Colonic mucosa (tissue), 4 donors: ENCODE measurements around the gene GSE1. TPM values are rescaled to one million over a fixed set of nuclear protein-coding genes. Genes with fewer than 3 reads are reported as not detected.

Source experiments
- DNase-seq: peaks from one replicate; pipeline ENCODE4 v3.0.0-alpha.2; 2020
- H3K27ac ChIP-seq: fragments of 200-600 bp; one replicate; pipeline ENCODE4 v1.8.0; 2021
- H3K27me3 ChIP-seq: fragments of 200-600 bp; one replicate; pipeline ENCODE4 v1.8.0; 2021
- H3K36me3 ChIP-seq: fragments of 200-600 bp; one replicate; pipeline ENCODE4 v1.8.0; 2021
- H3K4me1 ChIP-seq: fragments of 200-600 bp; one replicate; pipeline ENCODE4 v1.8.0; 2021; ENCODE audit warnings: mild to moderate bottlenecking
- H3K4me3 ChIP-seq: fragments of 200-600 bp; one replicate; pipeline ENCODE4 v1.8.0; 2021
- H3K9ac ChIP-seq, 2 donors: one replicate each; pipeline ENCODE4 v1.7.0; 2013; ENCODE audit warnings: control low read depth in 2 of 2, low read depth in 2 of 2, low read length in 2 of 2
- H3K9me3 ChIP-seq: fragments of 200-600 bp; one replicate; pipeline ENCODE4 v1.8.0; 2021
- intact Hi-C: fragments of 100-400 bp; cut with DNase I; formaldehyde crosslinking; loops from one replicate; pipeline ENCODE4 v1.14.1; 2022
- total RNA-seq, 2 donors: library from RNA; stranded (reverse); fragmentation: NEBNext Ultra II Directional in 1 of 2; extraction: Animal tissue kit (Norgen Biotek cat#: 25700) in 1 of 2; gene quantifications; one replicate each; pipeline ENCODE4 v1.2.1, GENCODE V29; 2021
- TF ChIP-seq, protein P1 (sequence below): fragments of 200-600 bp; IDR thresholded peaks from one replicate; pipeline ENCODE4 v1.8.0; 2022; ENCODE audit warnings: antibody characterized with exemption, mild to moderate bottlenecking
- donor health status: healthy.
- donor health status: DM: no; HTN: no; CAD: no.
- donor health status: DM: no; HTN: no; CAD: no.

The GSE1 gene
- total RNA-seq, 2 donors from 2014 or later = 79.2 to 103 TPM

- DNase-seq = no peak
- intact Hi-C loops = loop anchor here (5.0 kb wide), 1 partner anchor 35 kb away; no protein-coding TSS in a partner anchor
- Histone ChIP-seq H3K27me3 (no peaks in the 10 kb centered on the region), H3K36me3 (no peaks in the 10 kb centered on the region), H3K27ac (no peak overlapping the region), H3K4me1 (peaks cover 54% of the 10 kb centered on the region), H3K9me3 (no peaks in the 10 kb centered on the region), H3K4me3 (no peak overlapping the region), H3K9ac (peak overlapping the region in 1 of 2 donors; percentile 28)
- TF ChIP-seq, protein P1, sequence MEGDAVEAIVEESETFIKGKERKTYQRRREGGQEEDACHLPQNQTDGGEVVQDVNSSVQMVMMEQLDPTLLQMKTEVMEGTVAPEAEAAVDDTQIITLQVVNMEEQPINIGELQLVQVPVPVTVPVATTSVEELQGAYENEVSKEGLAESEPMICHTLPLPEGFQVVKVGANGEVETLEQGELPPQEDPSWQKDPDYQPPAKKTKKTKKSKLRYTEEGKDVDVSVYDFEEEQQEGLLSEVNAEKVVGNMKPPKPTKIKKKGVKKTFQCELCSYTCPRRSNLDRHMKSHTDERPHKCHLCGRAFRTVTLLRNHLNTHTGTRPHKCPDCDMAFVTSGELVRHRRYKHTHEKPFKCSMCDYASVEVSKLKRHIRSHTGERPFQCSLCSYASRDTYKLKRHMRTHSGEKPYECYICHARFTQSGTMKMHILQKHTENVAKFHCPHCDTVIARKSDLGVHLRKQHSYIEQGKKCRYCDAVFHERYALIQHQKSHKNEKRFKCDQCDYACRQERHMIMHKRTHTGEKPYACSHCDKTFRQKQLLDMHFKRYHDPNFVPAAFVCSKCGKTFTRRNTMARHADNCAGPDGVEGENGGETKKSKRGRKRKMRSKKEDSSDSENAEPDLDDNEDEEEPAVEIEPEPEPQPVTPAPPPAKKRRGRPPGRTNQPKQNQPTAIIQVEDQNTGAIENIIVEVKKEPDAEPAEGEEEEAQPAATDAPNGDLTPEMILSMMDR = no peak
Observed at GRCh38 chr16:85571813-85572619, 41.1 kb upstream of the GSE1 start.

DNA sequence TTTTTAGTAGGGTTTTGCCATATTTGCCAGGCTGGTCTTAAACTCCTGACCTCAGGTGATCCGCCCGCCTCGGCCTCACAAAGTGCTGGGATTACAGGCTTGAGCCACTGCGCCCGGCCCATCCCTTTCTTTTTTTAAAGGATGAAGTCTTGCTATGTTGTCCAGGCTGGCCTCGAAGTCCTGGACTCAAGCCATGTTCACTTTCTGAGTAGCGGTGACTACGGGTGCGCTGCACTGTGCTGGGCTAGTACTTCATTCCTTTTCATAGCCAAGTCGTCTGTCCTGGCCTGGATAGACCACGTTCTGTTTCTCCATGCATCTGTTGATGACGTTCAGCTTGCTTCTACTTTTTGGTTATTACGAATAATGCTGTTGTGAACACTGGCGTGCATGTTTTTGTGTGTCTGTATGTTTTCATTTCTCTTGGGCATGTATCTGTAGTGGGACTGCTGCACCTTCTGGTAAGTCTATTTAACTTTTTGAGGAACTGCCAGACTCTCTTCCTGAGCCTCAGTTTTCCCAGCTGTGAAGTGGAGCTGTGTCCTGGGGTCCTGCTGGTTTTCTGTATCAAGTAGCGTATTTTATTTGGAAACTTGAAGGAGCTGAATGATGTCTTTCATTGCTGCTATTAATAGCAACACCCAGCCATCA lies 40.0 kb upstream of the GSE1 start:
- no peaks in the 10 kb centered on the region for H3K27me3 ChIP-seq
- intact Hi-C loops = loop anchor here (5.0 kb wide), 1 partner anchor 34 kb away; no protein-coding TSS in a partner anchor
- no peak overlapping the region for H3K9ac ChIP-seq
- no peaks in the 10 kb centered on the region for H3K9me3 ChIP-seq
- H3K27ac ChIP-seq = peak overlapping the region; percentile 57
- H3K4me3 ChIP-seq = no peak overlapping the region
- no peak for DNase-seq
- H3K4me1 ChIP-seq = peaks cover 45% of the 10 kb centered on the region
- TF ChIP-seq, protein P1 = no peak
- H3K36me3 ChIP-seq = no peaks in the 10 kb centered on the region

DNA sequence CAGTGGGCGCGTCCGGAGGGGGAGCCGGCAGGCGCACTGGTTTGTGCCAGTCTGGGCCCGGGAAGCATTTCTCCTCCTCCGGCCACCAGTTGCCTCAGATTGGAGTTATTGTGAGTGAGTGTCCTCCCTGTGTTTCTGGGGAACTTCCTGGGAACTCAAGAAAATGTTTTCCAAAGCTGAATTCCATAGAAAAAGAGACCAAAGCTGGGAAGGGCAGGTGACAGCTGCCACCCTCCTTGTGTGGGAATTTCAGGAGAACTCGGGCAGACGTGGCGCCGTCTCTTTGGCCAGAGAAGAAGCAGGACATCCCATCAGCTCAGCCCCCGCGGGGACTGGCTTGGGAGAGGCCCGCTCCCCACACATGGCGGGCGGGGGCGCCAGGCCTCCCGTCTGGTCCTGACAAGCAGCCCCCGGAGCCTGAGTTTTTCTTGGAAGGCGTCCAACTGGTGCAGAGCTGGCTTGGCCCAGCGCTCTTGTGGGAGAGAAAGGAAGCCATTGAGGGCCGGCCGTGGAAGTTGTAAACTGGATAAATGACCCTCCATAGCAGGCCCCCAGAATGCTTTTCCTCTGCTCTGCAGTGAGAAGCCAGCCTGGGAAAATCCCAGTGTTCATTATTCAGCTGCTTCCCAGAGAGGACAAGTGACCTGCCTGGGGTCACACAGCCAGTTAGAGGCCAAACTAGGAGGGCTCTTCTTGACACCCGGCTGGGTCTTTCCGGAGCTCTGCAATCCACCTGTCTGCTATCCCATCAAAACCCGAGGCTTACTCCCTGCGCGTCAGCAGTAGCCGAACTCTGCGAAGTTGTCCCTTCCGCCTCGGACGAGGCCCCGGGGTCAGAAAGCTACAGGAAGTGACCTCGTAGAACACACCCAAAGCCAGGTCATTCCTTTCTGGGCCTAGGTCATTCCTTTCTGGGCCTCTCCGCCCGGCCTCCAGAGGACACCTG lies 39.2 kb upstream of the GSE1 start:
- no peaks in the 10 kb centered on the region for H3K27me3 ChIP-seq
- H3K36me3 ChIP-seq = no peaks in the 10 kb centered on the region
- no peaks in the 10 kb centered on the region for H3K9me3 ChIP-seq
- intact Hi-C loops = loop anchor here (5.0 kb wide), 1 partner anchor 33 kb away; no protein-coding TSS in a partner anchor
- TF ChIP-seq, protein P1 = no peak
- peak overlapping the region; percentile 57 for H3K27ac ChIP-seq
- no peak overlapping the region for H3K4me3 ChIP-seq
- no peak for DNase-seq
- peak overlapping the region in 1 of 2 donors; percentile 63 for H3K9ac ChIP-seq
- H3K4me1 ChIP-seq = peaks cover 37% of the 10 kb centered on the region

GRCh38 chr16:85574672-85575475 lies 38.2 kb upstream of the GSE1 start:
- TF ChIP-seq, protein P1 = no peak
- intact Hi-C loops = loop anchor here (5.0 kb wide), 1 partner anchor 32 kb away; no protein-coding TSS in a partner anchor
- H3K9ac ChIP-seq = peak overlapping the region in 1 of 2 donors; percentile 63
- H3K36me3 ChIP-seq = no peaks in the 10 kb centered on the region
- no peaks in the 10 kb centered on the region for H3K27me3 ChIP-seq
- no peak for DNase-seq
- H3K27ac ChIP-seq = peak overlapping the region; percentile 57
- no peaks in the 10 kb centered on the region for H3K9me3 ChIP-seq
- no peak overlapping the region for H3K4me3 ChIP-seq
- H3K4me1 ChIP-seq = peaks cover 36% of the 10 kb centered on the region
